Measurements from ENCODE around the gene FCER1G.

DNA sequence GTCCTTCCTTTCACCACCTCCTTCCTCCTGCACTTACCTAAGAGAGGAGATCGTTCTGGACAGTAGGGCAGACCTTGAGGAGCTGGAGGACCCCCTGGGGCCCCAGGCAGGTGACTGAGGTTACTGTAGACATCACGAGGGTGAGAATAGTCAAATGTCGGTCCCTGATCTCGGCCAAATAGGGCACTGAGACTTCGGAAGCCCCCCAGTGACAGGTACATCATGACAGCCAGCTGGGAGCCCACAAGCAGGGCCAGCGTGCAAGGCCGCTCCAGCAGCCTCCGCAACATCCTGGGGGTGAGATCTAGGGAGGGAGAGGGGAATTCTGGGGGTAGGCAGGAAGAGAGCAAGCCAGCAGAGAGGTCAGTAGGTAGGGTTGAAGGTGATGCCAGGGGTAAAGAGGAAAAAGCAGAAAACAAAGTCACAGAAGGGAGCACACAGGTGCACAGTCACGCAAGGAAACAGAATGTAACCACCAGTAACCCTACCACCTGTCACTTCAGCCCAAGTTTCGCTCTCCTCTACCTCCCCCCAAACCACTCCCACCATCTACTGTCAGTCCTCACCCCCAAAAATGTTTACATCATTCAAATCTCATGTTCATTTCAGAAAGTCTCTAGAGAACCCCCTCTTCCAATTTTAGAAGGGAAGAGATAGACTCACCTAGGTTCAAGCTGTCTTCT is 39.2 kb upstream of the FCER1G start:
- TF ChIP-seq, protein P1, sequence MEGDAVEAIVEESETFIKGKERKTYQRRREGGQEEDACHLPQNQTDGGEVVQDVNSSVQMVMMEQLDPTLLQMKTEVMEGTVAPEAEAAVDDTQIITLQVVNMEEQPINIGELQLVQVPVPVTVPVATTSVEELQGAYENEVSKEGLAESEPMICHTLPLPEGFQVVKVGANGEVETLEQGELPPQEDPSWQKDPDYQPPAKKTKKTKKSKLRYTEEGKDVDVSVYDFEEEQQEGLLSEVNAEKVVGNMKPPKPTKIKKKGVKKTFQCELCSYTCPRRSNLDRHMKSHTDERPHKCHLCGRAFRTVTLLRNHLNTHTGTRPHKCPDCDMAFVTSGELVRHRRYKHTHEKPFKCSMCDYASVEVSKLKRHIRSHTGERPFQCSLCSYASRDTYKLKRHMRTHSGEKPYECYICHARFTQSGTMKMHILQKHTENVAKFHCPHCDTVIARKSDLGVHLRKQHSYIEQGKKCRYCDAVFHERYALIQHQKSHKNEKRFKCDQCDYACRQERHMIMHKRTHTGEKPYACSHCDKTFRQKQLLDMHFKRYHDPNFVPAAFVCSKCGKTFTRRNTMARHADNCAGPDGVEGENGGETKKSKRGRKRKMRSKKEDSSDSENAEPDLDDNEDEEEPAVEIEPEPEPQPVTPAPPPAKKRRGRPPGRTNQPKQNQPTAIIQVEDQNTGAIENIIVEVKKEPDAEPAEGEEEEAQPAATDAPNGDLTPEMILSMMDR (IDR thresholded peaks at IDR 0.05): no peak
- TF ChIP-seq POLR2AphosphoS5 (IDR thresholded peaks at IDR 0.05) (no peak), POLR2A (IDR thresholded peaks at IDR 0.05) (no peak), EP300 (IDR thresholded peaks at IDR 0.05) (no peak)

Measured in sigmoid colon (tissue), 4 donors.